SK-N-SH treated with all-trans-retinoic acid at 6 μM for 48 hours (cell line): ENCODE data around the gene BTNL3.

Source experiments
- ATAC-seq: fragments of 200-7000 bp; cut with Tn5 transposase; 3 replicates; pipeline ENCODE4 v1.9.1; 2020; ENCODE audit warnings: mild to moderate bottlenecking, moderate library complexity
- ARNTL ChIP-seq: fragments of 450-650 bp; formaldehyde crosslinking; IDR thresholded peaks from 2 replicates; pipeline ENCODE4 v1.5.0; 2020; ENCODE audit warnings: low read depth, mild to moderate bottlenecking, moderate library complexity, borderline replicate concordance
- CSDC2 ChIP-seq: fragments of 250-450 bp; sonication (Bioruptor Pico); IDR thresholded peaks from 2 replicates; pipeline ENCODE4 v1.5.0; 2020; ENCODE audit warnings: mild to moderate bottlenecking, moderate library complexity
- CSRNP3 ChIP-seq: fragments of 250-450 bp; sonication (Bioruptor Pico); IDR thresholded peaks from 2 replicates; pipeline ENCODE4 v1.5.1; 2021; ENCODE audit warnings: mild to moderate bottlenecking, moderate library complexity
- ESRRG ChIP-seq: fragments of 250-450 bp; sonication (Bioruptor Pico); IDR thresholded peaks from 2 replicates; pipeline ENCODE4 v1.6.1; 2021; ENCODE audit warnings: mild to moderate bottlenecking
- GLIS3 ChIP-seq: fragments of 250-450 bp; sonication (Bioruptor Pico); IDR thresholded peaks from 2 replicates; pipeline ENCODE4 v1.5.0; 2020; ENCODE audit warnings: mild to moderate bottlenecking, moderate library complexity
- OSR1 ChIP-seq: fragments of 250-450 bp; sonication (Bioruptor Pico); IDR thresholded peaks from 2 replicates; pipeline ENCODE4 v1.8.0; 2022; ENCODE audit warnings: moderate library complexity, mild to moderate bottlenecking, inconsistent platforms
- PATZ1 ChIP-seq: fragments of 250-450 bp; sonication (Bioruptor Pico); IDR thresholded peaks from 2 replicates; pipeline ENCODE4 v1.8.0; 2020; ENCODE audit warnings: mild to moderate bottlenecking, moderate library complexity, borderline replicate concordance
- POU6F1 ChIP-seq: fragments of 250-450 bp; sonication (Bioruptor Pico); IDR thresholded peaks from 2 replicates; pipeline ENCODE4 v1.8.0; 2021; ENCODE audit warnings: low read depth, mild to moderate bottlenecking, moderate library complexity, borderline replicate concordance
- PPARA ChIP-seq: fragments of 250-450 bp; sonication (Bioruptor Pico); IDR thresholded peaks from 2 replicates; pipeline ENCODE4 v1.5.0; 2020; ENCODE audit warnings: mild to moderate bottlenecking, borderline replicate concordance
- TSHZ2 ChIP-seq: fragments of 250-450 bp; sonication (Bioruptor Pico); IDR thresholded peaks from 2 replicates; pipeline ENCODE4 v1.5.0; 2020; ENCODE audit warnings: mild to moderate bottlenecking, moderate library complexity
- ZFP3 ChIP-seq: fragments of 250-450 bp; sonication (Bioruptor Pico); IDR thresholded peaks from 2 replicates; pipeline ENCODE4 v1.5.0; 2020; ENCODE audit warnings: mild to moderate bottlenecking, moderate library complexity
- ZFP30 ChIP-seq: fragments of 450-650 bp; formaldehyde crosslinking; IDR thresholded peaks from 2 replicates; pipeline ENCODE4 v1.5.0; 2022; ENCODE audit warnings: mild to moderate bottlenecking, moderate library complexity
- ZNF70 ChIP-seq: fragments of 450-650 bp; formaldehyde crosslinking; IDR thresholded peaks from 2 replicates; pipeline ENCODE4 v1.5.0; 2020; ENCODE audit warnings: mild to moderate bottlenecking, moderate library complexity
- ZNF8 ChIP-seq: fragments of 450-650 bp; formaldehyde crosslinking; IDR thresholded peaks from 2 replicates; pipeline ENCODE4 v1.5.0; 2020; ENCODE audit warnings: mild to moderate bottlenecking, moderate library complexity

The BTNL3 gene

GRCh38 chr5:181042722-181043121 lies 54.1 kb downstream of the BTNL3 start (continued):
- TF ChIP-seq ZFP3 = no peak
- no peak for TF ChIP-seq CSDC2 (CRISPR knock-in tag)
- no peak for TF ChIP-seq ARNTL (CRISPR knock-in tag)
- no peak for TF ChIP-seq OSR1
- no peak for TF ChIP-seq ESRRG (CRISPR knock-in tag)
- TF ChIP-seq ZNF8 (CRISPR knock-in tag) = no peak
- no peak for TF ChIP-seq PATZ1 (CRISPR knock-in tag)
- no peak for TF ChIP-seq PPARA (CRISPR knock-in tag)
- TF ChIP-seq, all 23 proteins: peak for 0

- no peak for TF ChIP-seq ARNTL (CRISPR knock-in tag)
- TF ChIP-seq POU6F1 (CRISPR knock-in tag) = no peak
- no peak for TF ChIP-seq TSHZ2 (CRISPR knock-in tag)
- TF ChIP-seq ZFP30 (CRISPR knock-in tag) = no peak
- no peak for ATAC-seq
These were observed 54.8 kb downstream of the BTNL3 start for GRCh38 chr5:181043285-181044092.

GRCh38 chr5:181044093-181044599 lies 55.5 kb downstream of the BTNL3 start:
- TF ChIP-seq GLIS3 = no peak
- TF ChIP-seq ZNF8 (CRISPR knock-in tag) = no peak
- TF ChIP-seq CSRNP3 = no peak
- no peak for TF ChIP-seq OSR1
- no peak for TF ChIP-seq TSHZ2 (CRISPR knock-in tag)
- no peak for TF ChIP-seq POU6F1 (CRISPR knock-in tag)
- TF ChIP-seq ZNF70 (CRISPR knock-in tag) = no peak
- ATAC-seq = no peak
